ENCODE measurements around the gene SP140. TPM values are rescaled to one million over a fixed set of nuclear protein-coding genes. Genes with fewer than 3 reads are reported as not detected.

SP140 gene
- total and polyA plus RNA-seq, 10 of the 15 experiments (the other 5 are each of a cell fraction or from before 2014, with no cell fraction given), result 61.7 to 164 (median 90.7) TPM

DNA sequence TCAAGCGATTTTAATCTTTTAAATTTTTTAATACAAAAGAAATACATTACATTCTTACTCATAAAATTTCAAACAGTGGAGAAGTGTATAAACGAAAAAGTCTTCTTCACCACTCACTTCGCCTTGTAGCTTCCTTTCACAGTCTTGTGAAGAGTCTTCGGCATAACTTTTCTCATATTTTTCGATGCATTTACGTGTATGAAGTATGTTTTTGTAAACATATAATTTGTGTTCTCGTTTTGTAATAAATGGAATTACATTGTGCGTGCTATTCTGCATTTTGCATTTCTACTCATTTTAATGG is 102.6 kb downstream of the SP140 start:
- Histone ChIP-seq H3K9me3 (replicated peaks; ENCODE audit: control insufficient read depth, insufficient read depth, low read length) (no peaks in the 10 kb centered on the region; the same call in 1 of the 3 replicates), H3K4me1 (ENCODE audit: control insufficient read depth, insufficient read depth, low read length) (no peaks in the 10 kb centered on the region), H4K20me1 (ENCODE audit: control insufficient read depth, insufficient read depth) (no peaks in the 10 kb centered on the region), H3K4me3 (peak overlapping the region; percentile 27; the same call in 1 of the 2 replicates), H3K36me3 (ENCODE audit: control insufficient read depth in 2 of 2, insufficient read depth in 2 of 2, low read length in 1 of 2) (no peaks in the 10 kb centered on the region), H3K9ac (ENCODE audit: control insufficient read depth, insufficient read depth, low read length) (no peak overlapping the region), H2AFZ (ENCODE audit: control insufficient read depth, low read depth, low read length) (no peak overlapping the region), H3K79me2 (ENCODE audit: control insufficient read depth, insufficient read depth, low read length) (peaks cover 8% of the 10 kb centered on the region), H3K27ac (ENCODE audit: control insufficient read depth, insufficient read depth) (peak overlapping the region; percentile 96), H3K4me2 (ENCODE audit: control insufficient read depth, insufficient read depth) (peak overlapping the region; percentile 96), H3K27me3 (replicated peaks in 1 of 2; ENCODE audit: control insufficient read depth in 2 of 2, insufficient read depth in 2 of 2, low read length in 1 of 2) (no peaks in the 10 kb centered on the region)
- ATAC-seq (no peak), FAIRE-seq (no peak), DNase-seq (ENCODE audit: low read depth, low spot score) (no peak)
- intact Hi-C loops (cut with micrococcal nuclease; ENCODE audit: unreplicated experiment) (loop anchor here (5.0 kb wide), 4 partner anchors 89 to 284 kb away; partner anchors contain the start of genes SP100 and SP140), in situ Hi-C loops (cut with MboI) (no loop called here)
- RAD21 ChIA-PET (ENCODE audit: unreplicated experiment), result interaction anchor here (0.7 to 2.1 kb wide), 10 partner anchors 10 to 274 kb away, joined by 3 to 14 read pairs (median 6); partner anchors contain the start of genes SP100, SP110 and SP140
- CTCF ChIA-PET, result interaction anchor here (0.7 to 2.3 kb wide), 5 partner anchors 10 to 319 kb away, joined by 3 to 8 read pairs (median 3); no protein-coding TSS in a partner anchor
- WGBS (ENCODE audit: insufficient coverage, insufficient replicate concordance, low lambda C conversion rate, missing lambda C conversion rate), result 80% methylated on average over 8 of the region's 8 CpGs
- BruUV-seq (replicated peaks), result no TSS peak
- POLR2A ChIA-PET, result interaction anchor here (1.0 to 2.4 kb wide), 5 partner anchors 21 to 126 kb away, joined by 3 to 7 read pairs (median 5); partner anchors contain the start of gene SP100
- SMC1A ChIA-PET (ENCODE audit: uncharacterized antibody, unreplicated experiment), result interaction anchor here (1.0 to 4.0 kb wide), 16 partner anchors 10 to 275 kb away, joined by 3 to 23 read pairs (median 5); partner anchors contain the start of genes SP110 and SP140
- TF ChIP-seq FOXK2 (IDR thresholded peaks at IDR 0.05) (no peak), MLLT1 (IDR thresholded peaks at IDR 0.05) (peak; percentile 96)

DNA sequence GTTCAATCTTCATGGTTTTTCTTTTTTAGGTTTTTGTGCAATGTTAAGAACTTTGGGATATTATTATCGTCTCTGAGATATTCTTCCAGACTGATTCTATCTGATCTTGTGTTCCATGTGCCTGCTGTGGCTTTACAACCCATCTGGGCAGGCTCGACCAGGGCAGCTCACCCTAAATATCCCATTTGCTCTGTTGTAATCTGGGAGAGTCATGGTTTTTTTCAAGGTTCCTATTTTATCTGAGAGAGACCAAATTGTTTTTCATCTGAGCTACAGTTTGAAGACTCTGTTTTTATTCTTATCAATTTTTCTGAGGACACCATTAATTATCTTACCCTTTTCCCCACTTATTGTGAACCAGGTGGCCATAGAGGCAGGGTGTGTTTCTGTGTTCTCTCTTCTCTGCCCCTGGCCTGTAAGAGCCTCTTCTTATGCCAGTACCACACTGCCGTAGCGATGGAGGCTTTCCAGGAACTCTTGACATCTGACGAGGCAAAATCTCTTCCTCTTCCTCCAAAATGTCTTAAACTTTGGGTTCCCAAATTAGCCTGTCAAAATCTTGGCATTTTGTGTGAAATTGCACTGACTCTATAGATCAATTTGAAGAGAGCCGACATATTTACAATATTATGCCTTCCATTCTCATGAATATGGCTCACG is 104.5 kb downstream of the SP140 start:
- Histone ChIP-seq H3K4me2 (ENCODE audit: control insufficient read depth, insufficient read depth) (no peak overlapping the region), H3K9ac (ENCODE audit: control insufficient read depth, insufficient read depth, low read length) (no peak overlapping the region), H3K4me1 (ENCODE audit: control insufficient read depth, insufficient read depth, low read length) (no peaks in the 10 kb centered on the region), H3K79me2 (ENCODE audit: control insufficient read depth, insufficient read depth, low read length) (peaks cover 9% of the 10 kb centered on the region), H3K4me3 (no peak overlapping the region), H3K36me3 (ENCODE audit: control insufficient read depth in 2 of 2, insufficient read depth in 2 of 2, low read length in 1 of 2) (no peaks in the 10 kb centered on the region), H2AFZ (ENCODE audit: control insufficient read depth, low read depth, low read length) (no peak overlapping the region), H4K20me1 (ENCODE audit: control insufficient read depth, insufficient read depth) (no peaks in the 10 kb centered on the region), H3K27ac (ENCODE audit: control insufficient read depth, insufficient read depth) (no peak overlapping the region), H3K9me3 (replicated peaks; ENCODE audit: control insufficient read depth, insufficient read depth, low read length) (no peaks in the 10 kb centered on the region; the same call in 1 of the 3 replicates), H3K27me3 (replicated peaks in 1 of 2; ENCODE audit: control insufficient read depth in 2 of 2, insufficient read depth in 2 of 2, low read length in 1 of 2) (no peaks in the 10 kb centered on the region)
- in situ Hi-C loops (cut with MboI), result no loop called here
- intact Hi-C loops (cut with micrococcal nuclease; ENCODE audit: unreplicated experiment), result loop anchor here (5.0 kb wide), 4 partner anchors 87 to 282 kb away; partner anchors contain the start of genes SP100 and SP140
- POLR2A ChIA-PET, result interaction anchor here (1.5 kb wide), 1 partner anchor 12 kb away, joined by 3 read pairs; no protein-coding TSS in a partner anchor
- RAD21 ChIA-PET (ENCODE audit: unreplicated experiment), result interaction anchor here (1.5 kb wide), 1 partner anchor 127 kb away, joined by 5 read pairs; no protein-coding TSS in a partner anchor
- no peak for ATAC-seq
- FAIRE-seq, result no peak
- DNase-seq (ENCODE audit: low read depth, low spot score), result no peak
- no TSS peak for BruUV-seq (replicated peaks)
- over 99% methylated on average over 7 of the region's 7 CpGs for WGBS (ENCODE audit: insufficient coverage, insufficient replicate concordance, low lambda C conversion rate, missing lambda C conversion rate)
- CTCF ChIA-PET, result interaction anchor here (1.0 to 1.3 kb wide), 2 partner anchors 11 to 82 kb away, joined by 3 to 4 read pairs; no protein-coding TSS in a partner anchor
- SMC1A ChIA-PET (ENCODE audit: uncharacterized antibody, unreplicated experiment), result interaction anchor here (0.6 to 4.0 kb wide), 10 partner anchors 12 to 279 kb away, joined by 3 to 20 read pairs (median 3); no protein-coding TSS in a partner anchor
- TF ChIP-seq, protein P1, sequence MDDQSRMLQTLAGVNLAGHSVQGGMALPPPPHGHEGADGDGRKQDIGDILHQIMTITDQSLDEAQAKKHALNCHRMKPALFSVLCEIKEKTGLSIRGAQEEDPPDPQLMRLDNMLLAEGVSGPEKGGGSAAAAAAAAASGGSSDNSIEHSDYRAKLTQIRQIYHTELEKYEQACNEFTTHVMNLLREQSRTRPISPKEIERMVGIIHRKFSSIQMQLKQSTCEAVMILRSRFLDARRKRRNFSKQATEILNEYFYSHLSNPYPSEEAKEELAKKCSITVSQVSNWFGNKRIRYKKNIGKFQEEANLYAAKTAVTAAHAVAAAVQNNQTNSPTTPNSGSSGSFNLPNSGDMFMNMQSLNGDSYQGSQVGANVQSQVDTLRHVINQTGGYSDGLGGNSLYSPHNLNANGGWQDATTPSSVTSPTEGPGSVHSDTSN (IDR thresholded peaks at IDR 0.05; ENCODE audit: insufficient replicate concordance, low read depth, low read length), result no peak
- TF ChIP-seq, protein P2, sequence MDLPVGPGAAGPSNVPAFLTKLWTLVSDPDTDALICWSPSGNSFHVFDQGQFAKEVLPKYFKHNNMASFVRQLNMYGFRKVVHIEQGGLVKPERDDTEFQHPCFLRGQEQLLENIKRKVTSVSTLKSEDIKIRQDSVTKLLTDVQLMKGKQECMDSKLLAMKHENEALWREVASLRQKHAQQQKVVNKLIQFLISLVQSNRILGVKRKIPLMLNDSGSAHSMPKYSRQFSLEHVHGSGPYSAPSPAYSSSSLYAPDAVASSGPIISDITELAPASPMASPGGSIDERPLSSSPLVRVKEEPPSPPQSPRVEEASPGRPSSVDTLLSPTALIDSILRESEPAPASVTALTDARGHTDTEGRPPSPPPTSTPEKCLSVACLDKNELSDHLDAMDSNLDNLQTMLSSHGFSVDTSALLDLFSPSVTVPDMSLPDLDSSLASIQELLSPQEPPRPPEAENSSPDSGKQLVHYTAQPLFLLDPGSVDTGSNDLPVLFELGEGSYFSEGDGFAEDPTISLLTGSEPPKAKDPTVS (IDR thresholded peaks at IDR 0.05; ENCODE audit: low read depth, low read length), result no peak
- TF ChIP-seq BRCA1 (IDR thresholded peaks at IDR 0.05; ENCODE audit: low read depth, low read length) (no peak), POLR2A (IDR thresholded peaks at IDR 0.05; ENCODE audit: low read depth, low read length) (no peak), POLR2AphosphoS2 (IDR thresholded peaks at IDR 0.05; ENCODE audit: low read depth, low read length) (no peak), ZSCAN29 (IDR thresholded peaks at IDR 0.05) (no peak), ATF7 (IDR thresholded peaks at IDR 0.05; ENCODE audit: low read depth) (no peak)
- TF ChIP-seq, protein P3, sequence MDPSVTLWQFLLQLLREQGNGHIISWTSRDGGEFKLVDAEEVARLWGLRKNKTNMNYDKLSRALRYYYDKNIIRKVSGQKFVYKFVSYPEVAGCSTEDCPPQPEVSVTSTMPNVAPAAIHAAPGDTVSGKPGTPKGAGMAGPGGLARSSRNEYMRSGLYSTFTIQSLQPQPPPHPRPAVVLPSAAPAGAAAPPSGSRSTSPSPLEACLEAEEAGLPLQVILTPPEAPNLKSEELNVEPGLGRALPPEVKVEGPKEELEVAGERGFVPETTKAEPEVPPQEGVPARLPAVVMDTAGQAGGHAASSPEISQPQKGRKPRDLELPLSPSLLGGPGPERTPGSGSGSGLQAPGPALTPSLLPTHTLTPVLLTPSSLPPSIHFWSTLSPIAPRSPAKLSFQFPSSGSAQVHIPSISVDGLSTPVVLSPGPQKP (IDR thresholded peaks at IDR 0.05; ENCODE audit: low read depth, low read length), result no peak

Measured in GM12878 (cell line).